Ovary (tissue), 3 donors: ENCODE measurements around the gene NFASC.

Source experiments
- EP300 ChIP-seq: sonication (generic); formaldehyde crosslinking; IDR thresholded peaks from one replicate; pipeline ENCODE4 v1.6.1; 2017; ENCODE audit warnings: antibody characterized with exemption
- TF ChIP-seq, protein P1 (sequence below), 3 donors: fragments of 450-650 bp in 2 of 3; fragments of 200-600 bp in 1 of 3; IDR thresholded peaks; one replicate each; pipeline versions ENCODE4 v1.5.1 to v1.8.0; 2016 to 2022; ENCODE audit warnings: antibody characterized with exemption in 3 of 3, mild to moderate bottlenecking in 1 of 3
- donor health status: DM: no; HTN: no; CAD: no.

DNA sequence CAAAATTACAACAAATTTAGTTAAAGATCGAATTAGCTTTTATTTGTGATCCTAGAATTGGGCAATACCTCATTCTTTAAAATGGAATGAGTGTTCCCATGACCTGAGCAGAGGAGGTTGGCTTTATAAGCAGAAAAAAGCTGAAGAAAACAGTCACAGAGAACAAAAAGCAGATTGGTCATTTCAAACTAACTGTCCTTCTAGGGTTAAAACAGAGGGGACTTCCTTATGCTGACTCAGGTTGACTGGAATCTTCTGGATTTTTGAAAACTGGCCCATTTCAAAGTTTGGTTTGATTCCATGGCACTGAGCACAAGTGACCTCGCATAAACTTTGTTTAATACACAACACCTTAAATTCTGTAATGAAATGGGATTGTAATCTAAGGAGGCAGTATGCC lies 17.6 kb downstream of the NFASC start:
- TF ChIP-seq EP300, result no peak
- TF ChIP-seq, protein P1, sequence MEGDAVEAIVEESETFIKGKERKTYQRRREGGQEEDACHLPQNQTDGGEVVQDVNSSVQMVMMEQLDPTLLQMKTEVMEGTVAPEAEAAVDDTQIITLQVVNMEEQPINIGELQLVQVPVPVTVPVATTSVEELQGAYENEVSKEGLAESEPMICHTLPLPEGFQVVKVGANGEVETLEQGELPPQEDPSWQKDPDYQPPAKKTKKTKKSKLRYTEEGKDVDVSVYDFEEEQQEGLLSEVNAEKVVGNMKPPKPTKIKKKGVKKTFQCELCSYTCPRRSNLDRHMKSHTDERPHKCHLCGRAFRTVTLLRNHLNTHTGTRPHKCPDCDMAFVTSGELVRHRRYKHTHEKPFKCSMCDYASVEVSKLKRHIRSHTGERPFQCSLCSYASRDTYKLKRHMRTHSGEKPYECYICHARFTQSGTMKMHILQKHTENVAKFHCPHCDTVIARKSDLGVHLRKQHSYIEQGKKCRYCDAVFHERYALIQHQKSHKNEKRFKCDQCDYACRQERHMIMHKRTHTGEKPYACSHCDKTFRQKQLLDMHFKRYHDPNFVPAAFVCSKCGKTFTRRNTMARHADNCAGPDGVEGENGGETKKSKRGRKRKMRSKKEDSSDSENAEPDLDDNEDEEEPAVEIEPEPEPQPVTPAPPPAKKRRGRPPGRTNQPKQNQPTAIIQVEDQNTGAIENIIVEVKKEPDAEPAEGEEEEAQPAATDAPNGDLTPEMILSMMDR (IDR thresholded peaks at IDR 0.05), result no peak
